ENCODE results near the gene NUDT21.
"Not testable (repeated sequence)": the region's sequence is repeated elsewhere in the genome, so short reads cannot be mapped to it uniquely, and the experiment has no call there.

The NUDT21 gene

GRCh38 chr16:56414366-56414765, 36.8 kb downstream of the NUDT21 start:
- DNase-seq, result no peak

- DNase-seq, result no peak
These were observed 37.8 kb downstream of the NUDT21 start for GRCh38 chr16:56413381-56413780.

GRCh38 chr16:56411624-56412023, 39.5 kb downstream of the NUDT21 start:
- no peak for DNase-seq

- DNase-seq, result no peak
These were observed 40.0 kb downstream of the NUDT21 start for GRCh38 chr16:56411123-56411522.

- no peak for DNase-seq
These were observed 41.9 kb downstream of the NUDT21 start for GRCh38 chr16:56409195-56409594.

- DNase-seq, result no peak
These were observed 42.6 kb downstream of the NUDT21 start for GRCh38 chr16:56408379-56409098.

- DNase-seq, result no peak
These were observed 45.0 kb downstream of the NUDT21 start for GRCh38 chr16:56405977-56406672.

- no peak for DNase-seq
These were observed 49.6 kb downstream of the NUDT21 start for GRCh38 chr16:56401482-56401881.

- no peak for DNase-seq
These were observed 50.7 kb downstream of the NUDT21 start for GRCh38 chr16:56400458-56400857.

GRCh38 chr16:56399486-56399885, 51.6 kb downstream of the NUDT21 start:
- DNase-seq, result no peak

GRCh38 chr16:56399047-56399446, 52.1 kb downstream of the NUDT21 start:
- no peak for DNase-seq

GRCh38 chr16:56396724-56397123, 54.4 kb downstream of the NUDT21 start:
- not testable (repeated sequence) for DNase-seq

- DNase-seq, result no peak
These were observed 61.6 kb downstream of the NUDT21 start for GRCh38 chr16:56389554-56389953.

GRCh38 chr16:56388209-56388608, 62.9 kb downstream of the NUDT21 start:
- no peak for DNase-seq

- DNase-seq, result no peak
These were observed 63.7 kb downstream of the NUDT21 start for GRCh38 chr16:56387396-56387795.

- no peak for DNase-seq
These were observed 66.9 kb downstream of the NUDT21 start for GRCh38 chr16:56384074-56384721.

- DNase-seq, result no peak
These were observed 68.2 kb downstream of the NUDT21 start for GRCh38 chr16:56382901-56383355.

GRCh38 chr16:56382459-56382858, 68.7 kb downstream of the NUDT21 start:
- DNase-seq, result no peak

GRCh38 chr16:56380778-56381485, 70.2 kb downstream of the NUDT21 start:
- not testable (repeated sequence) for DNase-seq
